ENCODE results near the gene CLCA1. TPM values are rescaled to one million over a fixed set of nuclear protein-coding genes. Genes with fewer than 3 reads are reported as not detected.

Gene CLCA1
- polyA plus RNA-seq, 1 experiment, result not detected

GRCh38 chr1:86466986-86467385 lies 1.7 kb upstream of the CLCA1 start:
- no peaks in the 10 kb centered on the region for H3K9me3 ChIP-seq (ENCODE audit: control insufficient read depth, insufficient read depth, low read length)
- POLR2A ChIA-PET, result no interaction called here
- H3K27ac ChIP-seq (ENCODE audit: low read depth, low read length), result no peak overlapping the region
- H3K4me3 ChIP-seq (ENCODE audit: low read depth, low read length), result no peak overlapping the region
- no peak for TF ChIP-seq CTCF (IDR thresholded peaks at IDR 0.05; ENCODE audit: low read depth, low read length)
- CTCF ChIA-PET, result no interaction called here
- peaks cover 6% of the 10 kb centered on the region for H3K27me3 ChIP-seq (ENCODE audit: control insufficient read depth, insufficient read depth, low read length)
- DNase-seq (ENCODE audit: low read depth, low spot score), result no peak

- TF ChIP-seq CTCF (IDR thresholded peaks at IDR 0.05; ENCODE audit: low read depth, low read length), result no peak
- Histone ChIP-seq H3K27ac (ENCODE audit: low read depth, low read length) (no peak overlapping the region), H3K27me3 (ENCODE audit: control insufficient read depth, insufficient read depth, low read length) (peaks cover 6% of the 10 kb centered on the region), H3K9me3 (ENCODE audit: control insufficient read depth, insufficient read depth, low read length) (no peaks in the 10 kb centered on the region), H3K4me3 (ENCODE audit: low read depth, low read length) (no peak overlapping the region)
- no peak for DNase-seq (ENCODE audit: low read depth, low spot score)
- CTCF ChIA-PET, result no interaction called here
- POLR2A ChIA-PET, result no interaction called here
Observed at GRCh38 chr1:86470859-86471258, 2.1 kb downstream of the CLCA1 start.

GRCh38 chr1:86471291-86471690 lies 2.6 kb downstream of the CLCA1 start:
- POLR2A ChIA-PET, result no interaction called here

GRCh38 chr1:86472152-86472551 lies 3.4 kb downstream of the CLCA1 start:
- ChIA-PET POLR2A (no interaction called here), CTCF (interaction anchor here (0.9 to 3.8 kb wide), 7 partner anchors 11 to 613 kb away, joined by 3 to 29 read pairs (median 4); no protein-coding TSS in a partner anchor)
- H3K4me3 ChIP-seq (ENCODE audit: low read depth, low read length), result no peak overlapping the region
- peaks cover 6% of the 10 kb centered on the region for H3K27me3 ChIP-seq (ENCODE audit: control insufficient read depth, insufficient read depth, low read length)
- no peak overlapping the region for H3K27ac ChIP-seq (ENCODE audit: low read depth, low read length)
- TF ChIP-seq CTCF (IDR thresholded peaks at IDR 0.05; ENCODE audit: low read depth, low read length), result no peak
- no peaks in the 10 kb centered on the region for H3K9me3 ChIP-seq (ENCODE audit: control insufficient read depth, insufficient read depth, low read length)
- DNase-seq (ENCODE audit: low read depth, low spot score), result no peak

More at GRCh38 chr1:86471291-86471690, 2.6 kb downstream of the CLCA1 start:
- DNase-seq (ENCODE audit: low read depth, low spot score), result no peak
- H3K9me3 ChIP-seq (ENCODE audit: control insufficient read depth, insufficient read depth, low read length), result no peaks in the 10 kb centered on the region
- H3K27ac ChIP-seq (ENCODE audit: low read depth, low read length), result no peak overlapping the region
- H3K4me3 ChIP-seq (ENCODE audit: low read depth, low read length), result no peak overlapping the region
- peaks cover 6% of the 10 kb centered on the region for H3K27me3 ChIP-seq (ENCODE audit: control insufficient read depth, insufficient read depth, low read length)
- CTCF ChIA-PET, result no interaction called here
- no peak for TF ChIP-seq CTCF (IDR thresholded peaks at IDR 0.05; ENCODE audit: low read depth, low read length)

- peaks cover 6% of the 10 kb centered on the region for H3K27me3 ChIP-seq (ENCODE audit: control insufficient read depth, insufficient read depth, low read length)
- ChIA-PET CTCF (interaction anchor here (1.0 to 4.2 kb wide), 14 partner anchors 14 to 612 kb away, joined by 3 to 36 read pairs (median 8); no protein-coding TSS in a partner anchor), POLR2A (no interaction called here)
- H3K4me3 ChIP-seq (ENCODE audit: low read depth, low read length), result no peak overlapping the region
- DNase-seq (ENCODE audit: low read depth, low spot score), result no peak
- no peak overlapping the region for H3K27ac ChIP-seq (ENCODE audit: low read depth, low read length)
- TF ChIP-seq CTCF (IDR thresholded peaks at IDR 0.05; ENCODE audit: low read depth, low read length), result no peak
- H3K9me3 ChIP-seq (ENCODE audit: control insufficient read depth, insufficient read depth, low read length), result no peaks in the 10 kb centered on the region
Observed at GRCh38 chr1:86472767-86473166, 4.0 kb downstream of the CLCA1 start.
